ENCODE measurements around the gene GALNT6. TPM values are rescaled to one million over a fixed set of nuclear protein-coding genes. Genes with fewer than 3 reads are reported as not detected.

GALNT6 gene
- total RNA-seq, 1 experiment from 2014 or later, result 9.8 TPM

DNA sequence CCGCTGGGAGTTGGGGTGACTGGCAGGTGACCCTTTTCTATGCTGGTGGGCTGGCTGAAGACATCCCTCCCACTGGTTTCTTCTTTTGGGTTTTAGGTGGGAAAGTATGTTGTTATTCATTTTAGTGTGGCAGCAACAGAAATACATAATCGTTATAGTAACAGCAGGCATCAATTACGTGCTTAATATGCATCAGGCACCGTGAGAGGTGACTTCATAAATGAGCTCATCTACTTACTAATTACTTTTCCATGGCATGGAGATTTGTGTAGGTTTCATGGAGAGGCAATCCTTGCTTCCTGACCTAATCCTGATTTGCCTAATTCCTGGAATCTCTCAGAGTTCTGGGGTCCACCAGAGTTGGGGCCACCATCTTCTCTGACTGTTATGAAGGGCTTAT is 31.4 kb downstream of the GALNT6 start:
- H3K4me3 Mint-ChIP-seq, result no peak overlapping the region
- H4K91ac ChIP-seq (ENCODE audit: insufficient read length, low read depth, low read length), result no peak overlapping the region
- no peak overlapping the region for H3K56ac ChIP-seq (ENCODE audit: insufficient read length, low read depth, low read length)

More for the DNA sequence above, 31.4 kb downstream of the GALNT6 start:
- Histone ChIP-seq H3K23ac (ENCODE audit: insufficient read length, low read depth, low read length) (no peak overlapping the region), H3K23me2 (ENCODE audit: insufficient read length, low read depth, low read length, poor library complexity, severe bottlenecking) (no peaks in the 10 kb centered on the region), H2BK20ac (ENCODE audit: low read depth, low read length, poor library complexity, severe bottlenecking) (no peak overlapping the region), H3K79me1 (ENCODE audit: insufficient read depth, low read depth, low read length, poor library complexity, severe bottlenecking) (no peaks in the 10 kb centered on the region), H3K9me3 (ENCODE audit: control insufficient read depth, low read depth, low read length) (no peaks in the 10 kb centered on the region), H3K18ac (ENCODE audit: insufficient read length, low read depth, low read length) (no peak overlapping the region), H2BK5ac (ENCODE audit: insufficient read length, low read length) (no peak overlapping the region), H4K5ac (ENCODE audit: insufficient read length, low read depth, low read length) (no peak overlapping the region), H4K20me1 (ENCODE audit: control insufficient read depth, insufficient read depth, insufficient read length) (no peaks in the 10 kb centered on the region), H3T11ph (ENCODE audit: low read length) (no peak overlapping the region), H2BK12ac (ENCODE audit: insufficient read length, low read depth, low read length) (no peak overlapping the region), H2AK5ac (ENCODE audit: insufficient read length, low read length) (no peak overlapping the region), H3K9ac (ENCODE audit: extremely low read depth, insufficient read length, low read length) (no peak overlapping the region), H3K79me2 (ENCODE audit: insufficient read depth, low read length) (no peaks in the 10 kb centered on the region), H2BK15ac (ENCODE audit: low read depth, low read length) (no peak overlapping the region), H3K4me2 (ENCODE audit: insufficient read depth, insufficient read length, low read length) (no peak overlapping the region), H2BK120ac (ENCODE audit: low read depth, low read length, poor library complexity, severe bottlenecking) (no peak overlapping the region), H3K14ac (ENCODE audit: insufficient read depth, low read length) (no peak overlapping the region), H2AFZ (ENCODE audit: low read length) (no peak overlapping the region), H3K4me1 (ENCODE audit: insufficient read depth, low read length) (no peaks in the 10 kb centered on the region), H4K8ac (replicated peaks; ENCODE audit: insufficient read length, low read depth, low read length) (no peak overlapping the region), H3K27me3 (ENCODE audit: insufficient read depth, low read length) (no peaks in the 10 kb centered on the region), H3K4ac (ENCODE audit: low read depth, low read length) (no peak overlapping the region), H3K27ac (ENCODE audit: insufficient read length, low read depth, low read length) (no peak overlapping the region)
- H3K36me3 Mint-ChIP-seq (ENCODE audit: insufficient read depth in 1 of 3, low read depth in 3 of 3), result peaks cover 5 to 34% (median 29%) of the 10 kb centered on the region in 3 experiments; a peak in 6 of 7 replicates
- H3K4me1 Mint-ChIP-seq, result no peaks in the 10 kb centered on the region
- TF ChIP-seq, protein P1, sequence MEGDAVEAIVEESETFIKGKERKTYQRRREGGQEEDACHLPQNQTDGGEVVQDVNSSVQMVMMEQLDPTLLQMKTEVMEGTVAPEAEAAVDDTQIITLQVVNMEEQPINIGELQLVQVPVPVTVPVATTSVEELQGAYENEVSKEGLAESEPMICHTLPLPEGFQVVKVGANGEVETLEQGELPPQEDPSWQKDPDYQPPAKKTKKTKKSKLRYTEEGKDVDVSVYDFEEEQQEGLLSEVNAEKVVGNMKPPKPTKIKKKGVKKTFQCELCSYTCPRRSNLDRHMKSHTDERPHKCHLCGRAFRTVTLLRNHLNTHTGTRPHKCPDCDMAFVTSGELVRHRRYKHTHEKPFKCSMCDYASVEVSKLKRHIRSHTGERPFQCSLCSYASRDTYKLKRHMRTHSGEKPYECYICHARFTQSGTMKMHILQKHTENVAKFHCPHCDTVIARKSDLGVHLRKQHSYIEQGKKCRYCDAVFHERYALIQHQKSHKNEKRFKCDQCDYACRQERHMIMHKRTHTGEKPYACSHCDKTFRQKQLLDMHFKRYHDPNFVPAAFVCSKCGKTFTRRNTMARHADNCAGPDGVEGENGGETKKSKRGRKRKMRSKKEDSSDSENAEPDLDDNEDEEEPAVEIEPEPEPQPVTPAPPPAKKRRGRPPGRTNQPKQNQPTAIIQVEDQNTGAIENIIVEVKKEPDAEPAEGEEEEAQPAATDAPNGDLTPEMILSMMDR (conservative IDR thresholded peaks at IDR 0.05), result no peak
- no peak for DNase-seq
- no peaks in the 10 kb centered on the region for H3K27me3 Mint-ChIP-seq (ENCODE audit: low read depth)
- no peaks in the 10 kb centered on the region for H3K9me3 Mint-ChIP-seq
- no CpG with 5 or more reads among the region's 4 CpGs for whole genome bisulfite sequencing (ENCODE audit: extremely low coverage, insufficient read length, low lambda C conversion rate)
- no peak overlapping the region; a peak in 1 of 7 replicates for H3K27ac Mint-ChIP-seq

All from H9 (cell line).